ENCODE data around the gene STH. TPM values are rescaled to one million over a fixed set of nuclear protein-coding genes. Genes with fewer than 3 reads are reported as not detected.

Gene STH
- total and polyA plus RNA-seq, 2 experiments from 2014 or later: 0.55 TPM; not detected in 1

GRCh38 chr17:45982791-45983613 is 16.0 kb upstream of the STH start:
- Histone ChIP-seq H2AFZ (peak overlapping the region; percentile 63; the same call in 1 of the 2 replicates), H3K4me2 (no peak overlapping the region), H4K20me1 (replicated peaks; ENCODE audit: insufficient read depth) (no peaks in the 10 kb centered on the region), H3K27me3 (ENCODE audit: insufficient read depth) (no peaks in the 10 kb centered on the region), H3K4me3 (no peak overlapping the region), H3K27ac (ENCODE audit: low read depth) (no peak overlapping the region), H3K79me2 (replicated peaks; ENCODE audit: insufficient read depth) (no peaks in the 10 kb centered on the region), H3F3A (replicated peaks; ENCODE audit: low read depth) (no peaks in the 10 kb centered on the region), H3K4me1 (ENCODE audit: insufficient read depth) (no peaks in the 10 kb centered on the region), H3K9me2 (ENCODE audit: insufficient read depth) (no peaks in the 10 kb centered on the region), H3K36me3 (ENCODE audit: insufficient read depth) (no peaks in the 10 kb centered on the region)
- no peak for DNase-seq (ENCODE audit: low spot score)
- Mint-ChIP-seq H3K27me3 (ENCODE audit: insufficient read depth, low read depth, poor library complexity) (peaks cover 1% of the 10 kb centered on the region), H3K4me1 (peaks cover 3% of the 10 kb centered on the region; the same call in 2 of the 3 replicates), H3K9me3 (no peaks in the 10 kb centered on the region), H3K27ac (no peak overlapping the region), H3K36me3 (ENCODE audit: low read depth) (no peaks in the 10 kb centered on the region), H3K4me3 (no peak overlapping the region)
- ATAC-seq: peak; percentile 14; the same call in 2 of the 3 replicates
- TF ChIP-seq CTCF (conservative IDR thresholded peaks at IDR 0.05; ENCODE audit: low read depth in 2 of 2): no peak
- TF ChIP-seq ZNF331 (CRISPR knock-in tag; IDR thresholded peaks at IDR 0.05; ENCODE audit: low read depth): no peak
- TF ChIP-seq NANOG (IDR thresholded peaks at IDR 0.05; ENCODE audit: borderline replicate concordance): no peak
- TF ChIP-seq EZH2phosphoT487 (IDR thresholded peaks at IDR 0.05; ENCODE audit: unreplicated experiment): no peak
- TF ChIP-seq, protein P1, sequence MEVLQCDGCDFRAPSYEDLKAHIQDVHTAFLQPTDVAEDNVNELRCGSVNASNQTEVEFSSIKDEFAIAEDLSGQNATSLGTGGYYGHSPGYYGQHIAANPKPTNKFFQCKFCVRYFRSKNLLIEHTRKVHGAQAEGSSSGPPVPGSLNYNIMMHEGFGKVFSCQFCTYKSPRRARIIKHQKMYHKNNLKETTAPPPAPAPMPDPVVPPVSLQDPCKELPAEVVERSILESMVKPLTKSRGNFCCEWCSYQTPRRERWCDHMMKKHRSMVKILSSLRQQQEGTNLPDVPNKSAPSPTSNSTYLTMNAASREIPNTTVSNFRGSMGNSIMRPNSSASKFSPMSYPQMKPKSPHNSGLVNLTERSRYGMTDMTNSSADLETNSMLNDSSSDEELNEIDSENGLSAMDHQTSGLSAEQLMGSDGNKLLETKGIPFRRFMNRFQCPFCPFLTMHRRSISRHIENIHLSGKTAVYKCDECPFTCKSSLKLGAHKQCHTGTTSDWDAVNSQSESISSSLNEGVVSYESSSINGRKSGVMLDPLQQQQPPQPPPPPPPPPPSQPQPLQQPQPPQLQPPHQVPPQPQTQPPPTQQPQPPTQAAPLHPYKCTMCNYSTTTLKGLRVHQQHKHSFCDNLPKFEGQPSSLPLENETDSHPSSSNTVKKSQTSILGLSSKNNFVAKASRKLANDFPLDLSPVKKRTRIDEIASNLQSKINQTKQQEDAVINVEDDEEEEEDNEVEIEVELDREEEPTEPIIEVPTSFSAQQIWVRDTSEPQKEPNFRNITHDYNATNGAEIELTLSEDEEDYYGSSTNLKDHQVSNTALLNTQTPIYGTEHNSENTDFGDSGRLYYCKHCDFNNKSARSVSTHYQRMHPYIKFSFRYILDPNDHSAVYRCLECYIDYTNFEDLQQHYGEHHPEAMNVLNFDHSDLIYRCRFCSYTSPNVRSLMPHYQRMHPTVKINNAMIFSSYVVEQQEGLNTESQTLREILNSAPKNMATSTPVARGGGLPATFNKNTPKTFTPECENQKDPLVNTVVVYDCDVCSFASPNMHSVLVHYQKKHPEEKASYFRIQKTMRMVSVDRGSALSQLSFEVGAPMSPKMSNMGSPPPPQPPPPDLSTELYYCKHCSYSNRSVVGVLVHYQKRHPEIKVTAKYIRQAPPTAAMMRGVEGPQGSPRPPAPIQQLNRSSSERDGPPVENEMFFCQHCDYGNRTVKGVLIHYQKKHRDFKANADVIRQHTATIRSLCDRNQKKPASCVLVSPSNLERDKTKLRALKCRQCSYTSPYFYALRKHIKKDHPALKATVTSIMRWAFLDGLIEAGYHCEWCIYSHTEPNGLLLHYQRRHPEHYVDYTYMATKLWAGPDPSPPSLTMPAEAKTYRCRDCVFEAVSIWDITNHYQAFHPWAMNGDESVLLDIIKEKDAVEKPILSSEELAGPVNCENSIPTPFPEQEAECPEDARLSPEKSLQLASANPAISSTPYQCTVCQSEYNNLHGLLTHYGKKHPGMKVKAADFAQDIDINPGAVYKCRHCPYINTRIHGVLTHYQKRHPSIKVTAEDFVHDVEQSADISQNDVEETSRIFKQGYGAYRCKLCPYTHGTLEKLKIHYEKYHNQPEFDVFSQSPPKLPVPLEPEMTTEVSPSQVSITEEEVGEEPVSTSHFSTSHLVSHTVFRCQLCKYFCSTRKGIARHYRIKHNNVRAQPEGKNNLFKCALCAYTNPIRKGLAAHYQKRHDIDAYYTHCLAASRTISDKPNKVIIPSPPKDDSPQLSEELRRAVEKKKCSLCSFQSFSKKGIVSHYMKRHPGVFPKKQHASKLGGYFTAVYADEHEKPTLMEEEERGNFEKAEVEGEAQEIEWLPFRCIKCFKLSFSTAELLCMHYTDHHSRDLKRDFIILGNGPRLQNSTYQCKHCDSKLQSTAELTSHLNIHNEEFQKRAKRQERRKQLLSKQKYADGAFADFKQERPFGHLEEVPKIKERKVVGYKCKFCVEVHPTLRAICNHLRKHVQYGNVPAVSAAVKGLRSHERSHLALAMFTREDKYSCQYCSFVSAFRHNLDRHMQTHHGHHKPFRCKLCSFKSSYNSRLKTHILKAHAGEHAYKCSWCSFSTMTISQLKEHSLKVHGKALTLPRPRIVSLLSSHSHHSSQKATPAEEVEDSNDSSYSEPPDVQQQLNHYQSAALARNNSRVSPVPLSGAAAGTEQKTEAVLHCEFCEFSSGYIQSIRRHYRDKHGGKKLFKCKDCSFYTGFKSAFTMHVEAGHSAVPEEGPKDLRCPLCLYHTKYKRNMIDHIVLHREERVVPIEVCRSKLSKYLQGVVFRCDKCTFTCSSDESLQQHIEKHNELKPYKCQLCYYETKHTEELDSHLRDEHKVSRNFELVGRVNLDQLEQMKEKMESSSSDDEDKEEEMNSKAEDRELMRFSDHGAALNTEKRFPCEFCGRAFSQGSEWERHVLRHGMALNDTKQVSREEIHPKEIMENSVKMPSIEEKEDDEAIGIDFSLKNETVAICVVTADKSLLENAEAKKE (CRISPR knock-in tag; IDR thresholded peaks at IDR 0.05): no peak
- no peak for TF ChIP-seq EZH2 (IDR thresholded peaks at IDR 0.05; ENCODE audit: low read depth, unreplicated experiment)
- TF ChIP-seq ETS1 (IDR thresholded peaks at IDR 0.05): no peak
- no peak for TF ChIP-seq STAT1 (IDR thresholded peaks at IDR 0.05; ENCODE audit: unreplicated experiment)
- TF ChIP-seq CREB1 (CRISPR knock-in tag; IDR thresholded peaks at IDR 0.05; ENCODE audit: low read depth): no peak
- no peak for TF ChIP-seq ZNF114 (CRISPR knock-in tag; IDR thresholded peaks at IDR 0.05)
- TF ChIP-seq REST (IDR thresholded peaks at IDR 0.05; ENCODE audit: unreplicated experiment): no peak
- TF ChIP-seq JUNB (IDR thresholded peaks at IDR 0.05; ENCODE audit: unreplicated experiment): no peak
- TF ChIP-seq POLR2AphosphoS5 (IDR thresholded peaks at IDR 0.05; ENCODE audit: low read depth): no peak

Data from GM23338 (cell line).